ENCODE data around the gene SPECC1.

GRCh38 chr17:20218272-20218671 lies 209.1 kb downstream of the SPECC1 start:
- TF ChIP-seq, protein P1, sequence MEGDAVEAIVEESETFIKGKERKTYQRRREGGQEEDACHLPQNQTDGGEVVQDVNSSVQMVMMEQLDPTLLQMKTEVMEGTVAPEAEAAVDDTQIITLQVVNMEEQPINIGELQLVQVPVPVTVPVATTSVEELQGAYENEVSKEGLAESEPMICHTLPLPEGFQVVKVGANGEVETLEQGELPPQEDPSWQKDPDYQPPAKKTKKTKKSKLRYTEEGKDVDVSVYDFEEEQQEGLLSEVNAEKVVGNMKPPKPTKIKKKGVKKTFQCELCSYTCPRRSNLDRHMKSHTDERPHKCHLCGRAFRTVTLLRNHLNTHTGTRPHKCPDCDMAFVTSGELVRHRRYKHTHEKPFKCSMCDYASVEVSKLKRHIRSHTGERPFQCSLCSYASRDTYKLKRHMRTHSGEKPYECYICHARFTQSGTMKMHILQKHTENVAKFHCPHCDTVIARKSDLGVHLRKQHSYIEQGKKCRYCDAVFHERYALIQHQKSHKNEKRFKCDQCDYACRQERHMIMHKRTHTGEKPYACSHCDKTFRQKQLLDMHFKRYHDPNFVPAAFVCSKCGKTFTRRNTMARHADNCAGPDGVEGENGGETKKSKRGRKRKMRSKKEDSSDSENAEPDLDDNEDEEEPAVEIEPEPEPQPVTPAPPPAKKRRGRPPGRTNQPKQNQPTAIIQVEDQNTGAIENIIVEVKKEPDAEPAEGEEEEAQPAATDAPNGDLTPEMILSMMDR (IDR thresholded peaks at IDR 0.05; ENCODE audit: low read length), result no peak
- TF ChIP-seq EZH2 (IDR thresholded peaks at IDR 0.05; ENCODE audit: borderline replicate concordance, low read length), result no peak

Data from OCI-LY1 (cell line).